ENCODE measurements around the gene GRID2. TPM values are rescaled to one million over a fixed set of nuclear protein-coding genes. Genes with fewer than 3 reads are reported as not detected.

Gene GRID2
- total and polyA plus RNA-seq, 2 of the 4 experiments (the other 2 are of a cell fraction), result under 0.01 TPM; not detected in 1

DNA sequence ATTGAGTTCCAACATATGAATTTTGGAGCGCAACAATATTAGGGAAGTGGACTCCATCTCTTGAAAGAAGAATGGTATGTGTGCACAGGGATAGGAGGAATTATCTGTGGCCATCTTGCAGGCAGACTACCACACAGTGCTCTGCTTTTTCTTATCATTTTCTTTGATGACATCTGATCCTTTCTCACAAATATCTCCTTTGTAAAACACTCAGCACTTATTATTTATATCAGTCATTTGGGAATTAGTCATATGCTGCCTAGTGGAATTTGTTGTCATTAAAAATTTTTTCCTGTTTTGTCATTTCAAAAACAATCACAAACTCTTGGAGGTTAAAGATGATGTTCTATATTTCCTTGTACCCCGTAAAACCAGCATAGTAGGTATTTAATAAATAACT, 1080.5 kb downstream of the GRID2 start:
- Histone ChIP-seq H3K56ac (ENCODE audit: extremely low read depth, insufficient read depth, low read length) (peak overlapping the region; percentile 79; the same call in 1 of the 2 replicates), H3K9me1 (ENCODE audit: insufficient read depth, low read length) (0 out of 2 replicates have a peak, but pooled peaks cover 5% of the 10 kb centered on the region), H2BK5ac (ENCODE audit: low read depth, low read length, poor library complexity, severe bottlenecking) (peak overlapping the region; percentile 88), H3K14ac (replicated peaks; ENCODE audit: low read depth, low read length) (no peak overlapping the region), H3K9ac (ENCODE audit: low read depth, low read length) (no peak overlapping the region), H2BK15ac (ENCODE audit: low read depth, low read length) (peak overlapping the region; percentile 90; the same call in 1 of the 3 replicates), H2BK120ac (ENCODE audit: low read depth, low read length) (peak overlapping the region; percentile 98), H3K4me3 (ENCODE audit: insufficient read depth, low read depth, low read length) (no peak overlapping the region), H3K4me2 (ENCODE audit: low read depth, low read length) (no peak overlapping the region), H4K5ac (ENCODE audit: low read depth, low read length) (no peak overlapping the region), H3K79me1 (ENCODE audit: low read depth in 1 of 2, low read length in 2 of 2) (no peaks in the 10 kb centered on the region), H2AK5ac (ENCODE audit: low read depth, low read length) (no peak overlapping the region), H3K4me1 (ENCODE audit: control insufficient read depth, insufficient read depth, low read length) (peaks cover 9% of the 10 kb centered on the region), H4K20me1 (ENCODE audit: insufficient read depth, low read length) (no peaks in the 10 kb centered on the region), H3K18ac (ENCODE audit: low read depth, low read length) (no peak overlapping the region), H2AK9ac (replicated peaks; ENCODE audit: low read depth, low read length, poor library complexity) (no peak overlapping the region), H3K23ac (ENCODE audit: low read depth, low read length) (peak overlapping the region; percentile 86; the same call in 1 of the 2 replicates), H4K8ac (ENCODE audit: low read depth in 2 of 2, low read length in 2 of 2) (peak overlapping the region; percentile 51 to 94; a peak in 1 of 4 replicates), H3K27ac (ENCODE audit: insufficient read depth, low read length) (no peak overlapping the region), H2AFZ (replicated peaks; ENCODE audit: low read length, poor library complexity) (no peak overlapping the region), H3K4ac (ENCODE audit: low read depth, low read length) (peak overlapping the region; percentile 98; the same call in 1 of the 2 replicates), H3K27me3 (ENCODE audit: control insufficient read depth, insufficient read depth, low read length) (no peaks in the 10 kb centered on the region), H2BK20ac (ENCODE audit: low read depth, low read length) (peak overlapping the region; percentile 100), H3K9me3 (ENCODE audit: control insufficient read depth, insufficient read depth, low read length) (no peaks in the 10 kb centered on the region), H3K36me3 (ENCODE audit: control insufficient read depth, insufficient read depth, low read length) (no peaks in the 10 kb centered on the region), H4K91ac (ENCODE audit: insufficient read depth, low read depth, low read length) (peak overlapping the region; percentile 94; the same call in 1 of the 2 replicates)
- TF ChIP-seq, protein P1, sequence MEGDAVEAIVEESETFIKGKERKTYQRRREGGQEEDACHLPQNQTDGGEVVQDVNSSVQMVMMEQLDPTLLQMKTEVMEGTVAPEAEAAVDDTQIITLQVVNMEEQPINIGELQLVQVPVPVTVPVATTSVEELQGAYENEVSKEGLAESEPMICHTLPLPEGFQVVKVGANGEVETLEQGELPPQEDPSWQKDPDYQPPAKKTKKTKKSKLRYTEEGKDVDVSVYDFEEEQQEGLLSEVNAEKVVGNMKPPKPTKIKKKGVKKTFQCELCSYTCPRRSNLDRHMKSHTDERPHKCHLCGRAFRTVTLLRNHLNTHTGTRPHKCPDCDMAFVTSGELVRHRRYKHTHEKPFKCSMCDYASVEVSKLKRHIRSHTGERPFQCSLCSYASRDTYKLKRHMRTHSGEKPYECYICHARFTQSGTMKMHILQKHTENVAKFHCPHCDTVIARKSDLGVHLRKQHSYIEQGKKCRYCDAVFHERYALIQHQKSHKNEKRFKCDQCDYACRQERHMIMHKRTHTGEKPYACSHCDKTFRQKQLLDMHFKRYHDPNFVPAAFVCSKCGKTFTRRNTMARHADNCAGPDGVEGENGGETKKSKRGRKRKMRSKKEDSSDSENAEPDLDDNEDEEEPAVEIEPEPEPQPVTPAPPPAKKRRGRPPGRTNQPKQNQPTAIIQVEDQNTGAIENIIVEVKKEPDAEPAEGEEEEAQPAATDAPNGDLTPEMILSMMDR (conservative IDR thresholded peaks at IDR 0.05; ENCODE audit: low read depth, low read length), result no peak
- TF ChIP-seq, protein P2, sequence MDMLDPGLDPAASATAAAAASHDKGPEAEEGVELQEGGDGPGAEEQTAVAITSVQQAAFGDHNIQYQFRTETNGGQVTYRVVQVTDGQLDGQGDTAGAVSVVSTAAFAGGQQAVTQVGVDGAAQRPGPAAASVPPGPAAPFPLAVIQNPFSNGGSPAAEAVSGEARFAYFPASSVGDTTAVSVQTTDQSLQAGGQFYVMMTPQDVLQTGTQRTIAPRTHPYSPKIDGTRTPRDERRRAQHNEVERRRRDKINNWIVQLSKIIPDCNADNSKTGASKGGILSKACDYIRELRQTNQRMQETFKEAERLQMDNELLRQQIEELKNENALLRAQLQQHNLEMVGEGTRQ (IDR thresholded peaks at IDR 0.05; ENCODE audit: low read depth, low read length), result no peak
- TF ChIP-seq SMC3 (IDR thresholded peaks at IDR 0.05; ENCODE audit: low read depth, low read length) (no peak), FOS (IDR thresholded peaks at IDR 0.05; ENCODE audit: low read depth, low read length) (0 out of 2 replicates have a peak, but pooled peaks have one; percentile 24)
- TF ChIP-seq, protein P3, sequence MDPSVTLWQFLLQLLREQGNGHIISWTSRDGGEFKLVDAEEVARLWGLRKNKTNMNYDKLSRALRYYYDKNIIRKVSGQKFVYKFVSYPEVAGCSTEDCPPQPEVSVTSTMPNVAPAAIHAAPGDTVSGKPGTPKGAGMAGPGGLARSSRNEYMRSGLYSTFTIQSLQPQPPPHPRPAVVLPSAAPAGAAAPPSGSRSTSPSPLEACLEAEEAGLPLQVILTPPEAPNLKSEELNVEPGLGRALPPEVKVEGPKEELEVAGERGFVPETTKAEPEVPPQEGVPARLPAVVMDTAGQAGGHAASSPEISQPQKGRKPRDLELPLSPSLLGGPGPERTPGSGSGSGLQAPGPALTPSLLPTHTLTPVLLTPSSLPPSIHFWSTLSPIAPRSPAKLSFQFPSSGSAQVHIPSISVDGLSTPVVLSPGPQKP (IDR thresholded peaks at IDR 0.05; ENCODE audit: borderline replicate concordance, low read depth, low read length), result no peak
- dilution Hi-C loops (cut with HindIII; ENCODE audit: low sequenced_read_pairs, unreplicated experiment) (no loop called here), in situ Hi-C loops (cut with MboI; ENCODE audit: low sequenced_read_pairs) (no loop called here), intact Hi-C loops (cut with micrococcal nuclease) (no loop called here)
- ChIA-PET CTCF (no interaction called here), POLR2A (ENCODE audit: unreplicated experiment) (interaction anchor here (0.6 kb wide), 1 partner anchor 113 kb away, joined by 5 read pairs; no protein-coding TSS in a partner anchor)
- no TSS peak for BruUV-seq (replicated peaks)
- ATAC-seq (ENCODE audit: low read depth), result peak; percentile 83
- DNase-seq, result peak; percentile 67
- no CpG with 5 or more reads among the region's 2 CpGs for WGBS, 2 experiments (ENCODE audit: extremely low coverage in 2 of 2, insufficient read length in 1 of 2)
